HepG2 (cell line): ENCODE data around the gene CYSLTR1. TPM values are rescaled to one million over a fixed set of nuclear protein-coding genes. Genes with fewer than 3 reads are reported as not detected.
"Not testable (repeated sequence)": the region's sequence is repeated elsewhere in the genome, so short reads cannot be mapped to it uniquely, and the experiment has no call there.

Experiments
- ATAC-seq: fragments of 200-7000 bp; cut with Tn5 transposase; 3 replicates; pipeline ENCODE4 v1.9.1; 2020; ENCODE audit warnings: mild to moderate bottlenecking, moderate library complexity
- BruUV-seq: library from RNA; stranded (reverse); fragments of 400-500 nt; replicated peaks from 2 replicates; lab custom pipeline; 2021; lab: Mats Ljungman, UMichigan
- CTCF ChIA-PET: fragments of 300-600 bp; formaldehyde crosslinking; extraction: SDS; loops from one replicate; lab custom pipeline; 2021; ENCODE audit warnings: low total read pairs, inconsistent platforms, low intra/inter-chr PET ratio; lab: Yijun Ruan, JAX
- POLR2A ChIA-PET: fragments of 350-600 bp; sonication (Branson Sonifier 250); formaldehyde crosslinking; loops from one replicate; lab custom pipeline; 2020; ENCODE audit warnings: antibody characterized with exemption, inconsistent platforms; lab: Yijun Ruan, JAX
- DNase-seq: peaks from one replicate; pipeline ENCODE4 v3.0.0-alpha.2; 2015; ENCODE audit warnings: low spot score
- FAIRE-seq: peaks from 3 replicates; lab custom pipeline; 2011; peaks lifted over from hg19 to GRCh38; lab: Jason Lieb, UNC
- H2AFZ ChIP-seq: one replicate; pipeline ENCODE4 v1.6.1; 2011; ENCODE audit warnings: low read length, inconsistent platforms
- H3K27ac ChIP-seq: fragments of 300-600 bp; 3 replicates; pipeline ENCODE4 v1.8.0; 2011; ENCODE audit warnings: mixed run types, mild to moderate bottlenecking, mixed read lengths, low read length, inconsistent platforms; ENCODE audit not compliant: insufficient read depth; ENCODE audit errors: extremely low read length
- H3K27me3 ChIP-seq, 2 experiments: fragments of 200-600 bp in 1 of 2; 2 replicates in 1 of 2; 3 replicates in 1 of 2; pipeline versions ENCODE4 v1.6.0 to v1.8.0; 2011; ENCODE audit warnings: low read length in 2 of 2, mild to moderate bottlenecking in 2 of 2, moderate library complexity in 2 of 2, inconsistent platforms in 1 of 2; ENCODE audit not compliant: insufficient read depth in 2 of 2, control insufficient read depth in 1 of 2
- H3K36me3 ChIP-seq, 2 experiments: fragments of 200-600 bp in 1 of 2; replicated peaks in 1 of 2; 2 replicates in 1 of 2; 3 replicates in 1 of 2; pipeline versions ENCODE4 v1.5.1 to v1.8.0; 2011; ENCODE audit warnings: low read length in 2 of 2, inconsistent platforms in 1 of 2; ENCODE audit not compliant: insufficient read depth in 2 of 2, control insufficient read depth in 1 of 2
- H3K4me1 ChIP-seq: 2 replicates; pipeline ENCODE4 v1.5.1; 2012; ENCODE audit warnings: low read length, inconsistent platforms; ENCODE audit not compliant: insufficient read depth
- H3K4me2 ChIP-seq: 2 replicates; pipeline ENCODE4 v1.6.0; 2011; ENCODE audit warnings: low read depth, low read length, inconsistent platforms
- H3K4me3 ChIP-seq, 3 experiments: fragments of 200-600 bp in 1 of 3; sonication (generic), shearing (Covaris generic) in 1 of 3; replicated peaks in 1 of 3; 2 replicates each; pipeline ENCODE4 v1.5.1; 2011 to 2016; ENCODE audit warnings: low read length in 3 of 3, inconsistent platforms in 2 of 3, low read depth in 2 of 3, mild to moderate bottlenecking in 2 of 3, control low read depth in 1 of 3, mixed read lengths in 1 of 3; ENCODE audit not compliant: insufficient read depth in 1 of 3
- H3K79me2 ChIP-seq: one replicate; pipeline ENCODE4 v1.6.1; 2011; ENCODE audit warnings: low read length, inconsistent platforms; ENCODE audit not compliant: insufficient read depth
- H3K9ac ChIP-seq: 2 replicates; pipeline ENCODE4 v1.6.0; 2011; ENCODE audit warnings: mild to moderate bottlenecking, low read depth, low read length, inconsistent platforms; ENCODE audit not compliant: insufficient read depth
- H3K9me3 ChIP-seq: 2 replicates; pipeline ENCODE4 v1.5.1; 2012; ENCODE audit warnings: mild to moderate bottlenecking, low read length
- H4K20me1 ChIP-seq: 2 replicates; pipeline ENCODE4 v1.6.0; 2011; ENCODE audit warnings: inconsistent platforms, mild to moderate bottlenecking, low read length, moderate library complexity; ENCODE audit not compliant: insufficient read depth
- AGO1 ChIP-seq: fragments of 200-400 bp; formaldehyde crosslinking; IDR thresholded peaks from 2 replicates; pipeline ENCODE4 v1.6.1; 2017; ENCODE audit warnings: mild to moderate bottlenecking, low read depth, low read length, moderate library complexity; ENCODE audit not compliant: poor library complexity, severe bottlenecking
- KDM4B ChIP-seq: sonication (generic); formaldehyde crosslinking; IDR thresholded peaks from 2 replicates; pipeline ENCODE4 v1.4.0; 2020; ENCODE audit warnings: missing genetic modification reagents
- SNAPC5 ChIP-seq: sonication (generic); formaldehyde crosslinking; IDR thresholded peaks from 2 replicates; pipeline ENCODE4 v1.8.1; 2023; ENCODE audit warnings: mild to moderate bottlenecking, missing genetic modification reagents, borderline replicate concordance
- TCF12 ChIP-seq, 2 experiments: fragments of 450-650 bp in 1 of 2; sonication (generic) in 1 of 2; formaldehyde crosslinking in 1 of 2; IDR thresholded peaks; 2 replicates each; pipeline versions ENCODE4 v1.6.1 to v1.8.0; 2017 to 2022; ENCODE audit warnings: antibody characterized with exemption in 1 of 2, mild to moderate bottlenecking in 1 of 2, missing genetic modification reagents in 1 of 2, moderate library complexity in 1 of 2
- ZFP1 ChIP-seq: IDR thresholded peaks from 2 replicates; pipeline ENCODE4 v1.6.1; 2016
- ZNF580 ChIP-seq: IDR thresholded peaks from 2 replicates; pipeline ENCODE4 v1.6.1; 2016; ENCODE audit warnings: low read depth, borderline replicate concordance
- WGBS: methylation state at CpG from one replicate; pipeline ENCODE4 v1.1.6; 2017; ENCODE audit warnings: low lambda C conversion rate; 5-methylcytosine and 5-hydroxymethylcytosine counted together
- in situ Hi-C: cut with HindIII; loops from 2 replicates; pipeline ENCODE4 v1.10.0; 2017; ENCODE audit warnings: low pct_unique_long_range_greater_than_20kb; ENCODE audit not compliant: extremely low pct_ligation_motif_present
- intact Hi-C: fragments of 100-400 bp; cut with micrococcal nuclease; formaldehyde crosslinking; loops from one replicate; pipeline ENCODE4 v1.10.0; 2022; ENCODE audit not compliant: unreplicated experiment
- polyA plus RNA-seq, 8 experiments: library from polyadenylated mRNA; depleted of rRNA in 3 of 8; stranded (reverse) in 7 of 8; unstranded in 1 of 8; fragments of >200 nt; fragmentation: Illumina TruSeq in 4 of 8; extraction: Trizol in 4 of 8; gene quantifications; 2 replicates each; pipeline versions ENCODE4 v1.2.1 to v1.2.3, GENCODE V29; 2011 to 2016; ENCODE audit warnings: low read depth in 4 of 8, missing spikeins in 1 of 8, mixed read lengths in 1 of 8; ENCODE audit not compliant: insufficient read depth in 1 of 8
- total RNA-seq, 5 experiments: library from RNA; depleted of rRNA; stranded (reverse); fragments of >200 nt; fragmentation: Illumina TruSeq; extraction: Trizol; gene quantifications; 2 replicates each; pipeline ENCODE4 v1.2.3, GENCODE V29; 2016; ENCODE audit warnings: low read depth in 1 of 5
- TF ChIP-seq, protein P1 (sequence below): sonication (generic); formaldehyde crosslinking; IDR thresholded peaks from 2 replicates; pipeline ENCODE4 v1.5.0; 2020; ENCODE audit warnings: missing genetic modification reagents

Gene CYSLTR1
- total and polyA plus RNA-seq, 2 of the 13 experiments (the other 11 are each of a cell fraction or from before 2014, with no cell fraction given), result not detected

DNA sequence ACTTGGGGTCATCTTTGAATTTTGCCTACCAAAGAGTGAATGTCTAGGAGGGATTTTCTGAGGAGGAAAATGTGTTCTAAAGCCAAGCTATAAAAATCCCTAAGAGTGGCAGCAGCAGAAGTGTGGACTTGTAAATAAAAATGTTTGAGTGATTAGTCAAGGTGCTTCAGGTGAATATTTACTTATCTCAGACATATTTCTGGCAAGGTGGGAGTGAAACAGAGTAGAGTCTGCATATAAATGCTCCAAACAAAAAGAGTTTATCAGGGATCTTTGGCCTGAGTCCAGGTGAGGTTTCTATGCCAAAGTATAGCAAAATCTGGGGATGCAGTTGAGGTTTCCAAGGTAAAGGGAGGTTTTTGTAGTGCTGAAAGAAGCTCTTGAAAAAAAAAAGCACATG lies 19.7 kb downstream of the CYSLTR1 start:
- Histone ChIP-seq H3K36me3 (no peaks in the 10 kb centered on the region), H3K9ac (no peak overlapping the region), H3K4me2 (no peak overlapping the region), H3K4me1 (no peaks in the 10 kb centered on the region), H4K20me1 (no peaks in the 10 kb centered on the region), H2AFZ (no peak overlapping the region), H3K79me2 (no peaks in the 10 kb centered on the region), H3K27ac (no peak overlapping the region), H3K4me3 (no peak overlapping the region), H3K9me3 (no peaks in the 10 kb centered on the region), H3K27me3 (no peaks in the 10 kb centered on the region)
- FAIRE-seq (no peak), ATAC-seq (no peak), DNase-seq (no peak)
- BruUV-seq, result no TSS peak
- ChIA-PET POLR2A (no interaction called here), CTCF (no interaction called here)
- in situ Hi-C loops, result no loop called here
- intact Hi-C loops, result no loop called here
- TF ChIP-seq TCF12 (IDR thresholded peaks at IDR 0.05) (no peak), TCF12 (CRISPR knock-in tag; IDR thresholded peaks at IDR 0.05) (no peak), ZFP1 (no peak), AGO1 (no peak), ZNF580 (CRISPR knock-in tag) (no peak), SNAPC5 (no peak)
- TF ChIP-seq, protein P1, sequence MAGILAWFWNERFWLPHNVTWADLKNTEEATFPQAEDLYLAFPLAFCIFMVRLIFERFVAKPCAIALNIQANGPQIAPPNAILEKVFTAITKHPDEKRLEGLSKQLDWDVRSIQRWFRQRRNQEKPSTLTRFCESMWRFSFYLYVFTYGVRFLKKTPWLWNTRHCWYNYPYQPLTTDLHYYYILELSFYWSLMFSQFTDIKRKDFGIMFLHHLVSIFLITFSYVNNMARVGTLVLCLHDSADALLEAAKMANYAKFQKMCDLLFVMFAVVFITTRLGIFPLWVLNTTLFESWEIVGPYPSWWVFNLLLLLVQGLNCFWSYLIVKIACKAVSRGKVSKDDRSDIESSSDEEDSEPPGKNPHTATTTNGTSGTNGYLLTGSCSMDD (CRISPR knock-in tag), result no peak

DNA sequence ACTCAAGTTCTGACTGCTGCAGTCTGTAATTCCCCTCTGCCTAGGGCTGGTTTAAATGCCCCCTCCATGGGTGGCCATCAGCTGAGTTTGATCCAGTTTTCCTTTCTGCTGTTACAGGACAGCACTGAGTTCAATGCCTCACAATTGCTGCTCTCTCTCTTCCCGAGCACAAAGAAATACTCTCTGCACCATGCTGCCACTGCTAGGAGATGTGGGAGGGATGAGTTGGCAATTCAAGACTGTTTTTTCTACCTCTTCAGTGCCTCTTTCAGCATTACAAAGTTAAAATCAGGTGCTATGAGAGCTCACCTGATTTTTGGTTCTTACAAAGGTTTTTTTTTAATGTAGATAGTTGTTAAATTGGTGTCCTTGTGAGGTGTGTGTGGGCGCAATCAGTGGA lies 24.3 kb downstream of the CYSLTR1 start:
- no peaks in the 10 kb centered on the region for H3K79me2 ChIP-seq
- no peaks in the 10 kb centered on the region for H4K20me1 ChIP-seq
- no peak overlapping the region for H3K9ac ChIP-seq
- DNase-seq (no peak), ATAC-seq (no peak), FAIRE-seq (no peak)
- in situ Hi-C loops, result no loop called here
- ChIA-PET POLR2A (no interaction called here), CTCF (no interaction called here)
- H3K27me3 ChIP-seq, result no peaks in the 10 kb centered on the region
- no peak overlapping the region for H3K27ac ChIP-seq
- H3K4me2 ChIP-seq, result no peak overlapping the region
- H3K4me3 ChIP-seq, result no peak overlapping the region
- no peak for TF ChIP-seq KDM4B (CRISPR knock-in tag)
- BruUV-seq, result no TSS peak
- no peaks in the 10 kb centered on the region; the same call in 1 of the 2 replicates for H3K9me3 ChIP-seq
- intact Hi-C loops, result no loop called here
- no peaks in the 10 kb centered on the region for H3K36me3 ChIP-seq
- H2AFZ ChIP-seq, result no peak overlapping the region
- WGBS, result 0% methylated on average over 1 of the region's 2 CpGs
- H3K4me1 ChIP-seq, result no peaks in the 10 kb centered on the region

DNA sequence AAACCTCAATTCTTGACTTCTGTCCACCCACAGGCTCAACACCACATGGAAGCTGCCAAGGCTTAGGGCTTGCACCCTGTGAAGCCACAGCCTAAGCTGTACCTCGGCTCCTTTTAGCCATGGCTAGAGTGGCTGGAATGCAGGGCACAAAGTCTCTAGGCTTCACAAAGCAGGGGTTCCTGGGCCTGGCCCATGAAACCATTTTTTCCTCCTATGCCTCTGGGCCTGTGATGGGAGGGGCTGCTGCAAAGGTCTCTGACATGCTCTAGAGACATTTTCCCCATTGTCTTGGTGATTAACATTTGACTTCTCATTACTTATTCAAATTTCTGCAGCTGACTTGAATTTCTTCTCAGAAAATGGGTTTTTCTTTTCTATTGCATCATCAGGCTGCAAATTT lies 26.5 kb downstream of the CYSLTR1 start:
- ATAC-seq, POLR2A ChIA-PET, H3K9me3 ChIP-seq, H3K4me3 ChIP-seq, H3K4me2 ChIP-seq, H3K79me2 ChIP-seq, H3K27ac ChIP-seq, in situ Hi-C loops, H3K4me1 ChIP-seq, FAIRE-seq, CTCF ChIA-PET, H2AFZ ChIP-seq, H4K20me1 ChIP-seq, H3K9ac ChIP-seq, H3K36me3 ChIP-seq, H3K27me3 ChIP-seq, BruUV-seq, DNase-seq, intact Hi-C loops: not testable (repeated sequence)
- no CpG with 5 or more reads among the region's 1 CpG for WGBS
